ENCODE measurements around the gene KLHL29.

The KLHL29 gene

GRCh38 chr2:23518481-23519333, 133.7 kb downstream of the KLHL29 start:
- DNase-seq, result no peak

DNA sequence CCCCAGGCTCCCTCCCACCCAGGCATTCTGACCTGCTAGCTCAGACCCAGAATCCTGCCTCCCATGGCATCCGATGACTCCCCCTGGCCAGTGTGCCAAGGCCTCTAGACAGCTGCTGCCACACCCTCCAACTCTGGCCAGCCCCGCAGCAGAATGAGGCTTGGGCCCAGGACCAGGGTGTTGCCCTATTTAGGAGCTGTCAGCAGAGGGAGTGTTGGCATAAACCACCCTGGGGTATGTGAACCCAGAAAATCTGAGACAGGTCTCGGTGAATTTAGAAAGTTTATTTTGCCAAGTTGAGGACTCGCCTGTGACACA, 134.3 kb downstream of the KLHL29 start:
- no peak for DNase-seq

GRCh38 chr2:23520256-23520655, 135.3 kb downstream of the KLHL29 start:
- no peak for DNase-seq

- no peak for DNase-seq
These were observed 136.1 kb downstream of the KLHL29 start for GRCh38 chr2:23521060-23521459.

DNA sequence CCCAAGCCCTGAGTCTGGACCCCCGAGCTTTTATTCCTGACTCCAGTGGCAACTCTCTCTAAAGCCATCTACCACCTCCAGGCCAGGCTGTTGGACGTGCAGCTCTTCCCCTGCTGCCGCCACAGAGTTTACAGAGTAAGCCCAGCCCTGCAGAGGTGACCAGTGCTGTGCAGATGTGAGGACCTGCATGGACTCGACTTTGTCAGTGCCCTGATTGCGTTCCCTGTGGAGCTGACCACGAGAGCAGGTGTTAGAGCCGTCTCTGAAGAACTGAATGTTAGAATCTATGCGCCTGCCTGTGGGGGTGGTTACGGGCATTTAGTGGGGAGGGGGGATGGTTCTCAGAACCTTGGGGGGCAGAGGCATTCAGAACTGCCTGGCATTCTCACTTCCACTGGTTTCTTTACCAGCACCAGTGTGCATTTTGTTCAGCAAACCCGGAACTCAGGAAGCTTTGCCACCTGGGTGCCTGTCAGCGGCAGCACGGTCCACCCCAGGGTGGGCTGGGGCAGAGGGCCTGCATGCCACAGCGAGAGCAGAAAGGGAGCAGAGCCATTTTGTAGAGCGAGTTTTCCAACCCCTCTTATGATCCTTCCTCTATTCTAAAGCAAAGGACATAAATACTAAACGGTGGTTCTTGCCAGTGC, 137.9 kb downstream of the KLHL29 start:
- DNase-seq, result no peak

DNA sequence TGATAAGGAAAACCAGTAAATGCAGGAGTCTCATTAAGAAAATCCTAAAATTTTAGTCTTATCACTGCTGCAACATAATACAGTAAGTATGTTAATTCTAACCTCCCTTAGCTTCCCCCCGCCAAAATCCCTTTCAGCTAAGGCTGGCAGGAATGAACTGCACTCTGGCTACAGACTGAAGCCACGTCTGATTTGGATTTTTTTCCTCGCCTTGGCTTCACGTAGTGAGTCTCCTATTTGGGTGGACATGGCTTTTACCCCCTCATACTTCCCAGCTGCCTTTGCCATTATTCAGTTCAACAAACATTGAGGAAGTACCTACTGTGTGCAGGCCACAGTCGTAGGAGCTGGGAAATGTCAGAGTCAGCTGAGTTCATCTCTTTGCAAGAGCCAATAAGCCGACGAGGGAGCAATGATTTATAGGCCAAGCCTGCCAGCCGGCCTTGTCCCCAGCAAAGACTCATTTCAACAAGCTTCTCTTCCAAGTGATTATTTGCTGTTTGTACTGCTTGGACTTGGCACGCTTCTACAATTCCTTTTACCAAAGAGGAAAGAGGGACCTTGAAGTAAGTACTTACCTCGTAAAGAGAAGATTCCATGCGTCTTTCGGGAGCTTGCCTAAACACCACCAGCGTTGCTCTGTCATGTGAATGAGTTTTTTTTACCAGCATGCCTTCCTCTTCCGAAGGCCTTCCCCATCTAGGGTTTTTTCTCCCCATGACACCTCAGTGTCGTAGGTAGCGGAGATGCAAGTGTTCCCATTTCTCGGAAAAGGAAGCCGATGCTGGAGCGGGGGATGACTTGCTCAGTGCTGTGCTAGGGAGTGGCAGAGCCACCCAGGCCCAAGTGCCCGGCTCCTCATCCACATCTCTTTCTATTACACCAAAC, 138.6 kb downstream of the KLHL29 start:
- DNase-seq, result no peak

DNA sequence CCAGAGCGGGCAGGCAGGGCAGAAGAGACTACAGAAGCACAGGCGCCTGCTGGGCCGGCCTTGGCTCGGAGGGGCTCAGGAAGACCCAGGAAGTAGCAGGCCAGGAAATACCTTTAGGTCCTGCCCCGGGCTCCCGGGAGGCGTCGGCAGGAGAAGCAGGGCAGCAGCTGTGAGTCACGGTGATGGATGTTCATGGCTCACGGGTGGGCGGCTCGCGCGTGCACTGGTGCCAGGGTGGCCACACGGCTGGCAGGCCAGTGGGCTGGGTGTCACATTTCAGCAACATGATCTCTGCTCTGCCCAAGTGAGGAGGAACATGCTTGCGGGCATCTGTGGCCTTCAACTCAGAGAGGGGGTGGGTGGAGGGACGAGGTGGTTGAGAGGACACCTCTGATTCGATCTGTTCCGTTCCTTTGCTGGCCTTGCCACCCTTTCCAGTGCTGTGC, 139.3 kb downstream of the KLHL29 start:
- no peak for DNase-seq

DNA sequence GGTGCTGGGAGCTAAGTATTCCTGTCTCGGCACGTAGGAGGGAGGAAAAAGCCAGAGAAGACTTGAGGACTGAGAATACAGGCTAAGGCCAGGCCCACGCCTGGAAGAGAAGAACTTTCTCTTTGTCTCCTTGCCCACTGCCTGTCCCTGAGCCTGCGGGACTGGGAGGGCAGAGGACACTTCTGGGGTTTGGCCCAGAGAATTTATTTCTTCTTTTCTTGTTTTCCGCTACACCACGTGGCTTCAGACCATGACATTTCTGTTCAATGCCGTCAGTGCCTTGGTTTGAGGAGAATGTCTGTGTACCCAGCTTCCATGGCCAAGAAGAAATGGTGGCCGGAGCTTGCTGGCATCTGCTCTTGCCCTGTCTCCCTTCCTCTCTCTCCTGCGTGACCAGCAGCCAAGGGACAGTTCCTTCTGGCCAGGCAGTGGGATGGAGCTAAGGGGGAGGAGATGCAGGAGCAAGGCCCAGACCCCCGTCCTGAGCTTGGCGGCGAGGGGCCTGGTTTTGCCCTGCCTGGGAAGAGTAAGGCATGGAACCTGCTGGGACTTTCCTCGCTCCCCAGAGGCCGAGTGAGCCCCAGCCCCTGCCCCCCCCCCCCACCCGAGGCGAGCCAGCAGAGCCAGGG, 140.3 kb downstream of the KLHL29 start:
- no peak for DNase-seq

DNA sequence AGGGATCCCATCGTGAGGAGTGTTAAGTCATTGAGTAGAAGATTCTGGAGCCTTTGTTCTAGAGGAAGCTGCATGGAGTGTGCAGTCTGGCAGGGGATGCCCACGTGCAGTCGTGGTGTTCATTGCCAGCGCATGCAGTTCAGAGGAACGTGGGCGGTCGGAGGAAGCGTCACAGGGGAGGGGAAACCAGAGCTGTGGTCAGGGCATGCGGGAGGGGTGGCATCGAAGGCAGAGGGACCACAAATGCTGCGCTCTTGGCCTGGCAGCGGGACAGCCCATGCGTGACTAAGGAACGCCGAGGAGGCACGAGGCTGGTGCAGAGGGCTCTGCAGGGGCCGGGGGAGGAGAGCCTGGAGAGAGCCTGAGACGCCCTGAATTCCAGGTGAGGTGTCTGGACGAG, 141.1 kb downstream of the KLHL29 start:
- DNase-seq, result no peak

GRCh38 chr2:23526835-23527790, 142.1 kb downstream of the KLHL29 start:
- no peak for DNase-seq

- no peak for DNase-seq
These were observed 143.2 kb downstream of the KLHL29 start for GRCh38 chr2:23528171-23528570.

DNA sequence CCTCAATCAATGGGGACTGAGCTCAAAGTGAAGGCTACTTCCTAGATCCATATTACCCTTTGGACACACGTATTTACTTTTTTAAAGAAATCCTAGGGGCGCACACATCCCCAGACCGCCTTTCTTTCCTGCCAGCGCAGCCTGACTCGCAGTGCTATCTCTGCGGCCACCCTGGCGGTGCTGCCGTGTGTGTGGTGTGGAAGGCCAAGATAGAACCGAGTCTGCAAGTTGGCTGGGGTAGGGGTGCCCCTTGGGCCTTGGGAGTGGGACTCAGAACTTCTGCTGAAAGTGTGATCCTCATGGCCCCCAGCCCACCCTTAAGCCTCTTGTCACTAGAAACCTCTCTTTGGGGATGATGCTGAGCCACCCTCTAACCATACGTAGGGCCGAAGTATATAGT, 143.7 kb downstream of the KLHL29 start:
- DNase-seq, result no peak

- DNase-seq, result no peak
These were observed 144.7 kb downstream of the KLHL29 start for GRCh38 chr2:23529659-23530058.

- no peak for DNase-seq
These were observed 145.4 kb downstream of the KLHL29 start for GRCh38 chr2:23530206-23530908.

DNA sequence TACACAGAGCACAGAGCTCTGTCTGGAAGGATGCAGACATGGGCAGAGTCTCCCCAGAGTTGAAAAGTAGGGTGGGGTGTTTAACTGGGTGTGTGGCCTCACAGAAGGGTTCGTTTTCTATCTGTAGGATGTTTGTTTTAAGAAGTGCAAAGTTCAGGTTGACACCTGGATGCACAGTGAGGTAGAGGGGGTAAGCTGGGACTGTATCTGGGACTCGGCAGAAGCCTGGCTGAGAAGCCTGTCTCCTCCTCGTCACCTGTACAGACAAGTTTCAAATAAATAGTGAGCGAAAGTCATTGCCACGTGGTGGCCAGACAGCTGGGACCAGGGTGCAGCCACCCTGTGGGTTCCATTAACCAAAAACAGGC, 145.9 kb downstream of the KLHL29 start:
- no peak for DNase-seq

GRCh38 chr2:23531280-23531679, 146.3 kb downstream of the KLHL29 start:
- no peak for DNase-seq

- no peak for DNase-seq
These were observed 146.9 kb downstream of the KLHL29 start for GRCh38 chr2:23531881-23532280.

GRCh38 chr2:23532391-23533337, 147.7 kb downstream of the KLHL29 start:
- DNase-seq, result no peak

DNA sequence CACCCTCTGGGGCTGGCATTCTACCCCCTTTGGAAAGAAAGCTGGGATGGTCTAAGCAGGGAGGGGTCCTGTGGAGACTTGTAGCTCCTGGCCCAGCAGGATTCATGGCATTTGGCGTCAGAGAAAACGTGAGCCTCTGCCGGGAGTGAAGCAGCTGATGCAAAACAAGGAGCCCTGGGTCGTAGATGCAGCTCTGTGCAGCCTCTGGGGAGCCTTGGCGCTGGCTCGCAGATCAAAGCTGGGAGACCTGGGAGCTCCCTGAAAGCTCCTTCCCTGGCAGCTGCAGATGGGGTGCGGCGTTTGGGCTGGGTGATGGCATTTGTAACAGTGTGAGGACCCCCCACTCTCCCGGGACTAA, 148.3 kb downstream of the KLHL29 start:
- DNase-seq, result no peak

DNA sequence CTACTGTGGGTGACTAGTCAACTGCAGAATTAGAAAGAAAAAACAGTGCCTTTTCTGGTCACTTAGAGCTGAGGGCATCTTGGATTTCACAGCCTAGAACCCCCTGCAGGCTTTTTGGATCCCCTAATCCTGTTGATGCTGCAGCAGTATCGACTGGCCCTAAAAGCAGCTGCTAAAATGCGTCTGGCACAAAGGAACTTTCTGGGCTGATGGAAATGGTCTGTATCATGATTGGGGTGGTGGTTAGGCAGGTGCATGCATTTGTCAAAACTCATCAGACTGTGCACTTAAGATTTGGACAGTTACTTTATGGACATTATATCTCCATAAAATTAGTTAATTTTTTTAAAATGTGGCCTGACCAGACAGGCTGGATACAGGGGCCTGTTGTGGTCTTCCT, 149.8 kb downstream of the KLHL29 start:
- DNase-seq, result no peak

All from NCI-H2029 (cell line).